ENCODE results near the gene GPX3.
A peak's percentile ranks its signal among the peaks of the same experiment; 100 is the strongest.

The GPX3 gene

DNA sequence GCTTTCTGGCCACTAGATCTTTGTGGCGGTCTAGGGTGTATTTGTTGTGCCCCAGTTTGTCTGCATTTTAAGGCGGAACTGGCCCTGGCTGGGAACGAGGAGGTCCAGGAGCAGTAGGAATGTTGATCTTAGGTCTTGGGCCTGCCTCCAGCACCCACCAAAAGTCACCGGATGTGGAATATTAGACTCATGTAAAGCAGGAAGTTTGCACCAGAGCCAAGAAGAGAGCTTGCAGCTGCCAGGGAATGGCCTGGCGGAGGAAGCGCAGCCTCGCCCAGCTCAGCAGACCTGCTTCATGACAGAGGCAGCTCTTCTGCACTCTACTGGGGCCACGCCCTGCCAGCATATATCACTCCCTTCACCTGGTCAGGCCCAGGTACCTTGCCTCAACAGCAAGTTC is 3.3 kb downstream of the GPX3 start:
- Mint-ChIP-seq H3K4me3 (no peak overlapping the region), H3K27ac (peak overlapping the region; percentile 63), H3K4me1 (peaks cover 39% of the 10 kb centered on the region), H3K36me3 (peaks cover 80% of the 10 kb centered on the region), H3K9me3 (no peaks in the 10 kb centered on the region)
- no peak for DNase-seq (ENCODE audit: low spot score in 2 of 2)
- ATAC-seq: no peak

DNA sequence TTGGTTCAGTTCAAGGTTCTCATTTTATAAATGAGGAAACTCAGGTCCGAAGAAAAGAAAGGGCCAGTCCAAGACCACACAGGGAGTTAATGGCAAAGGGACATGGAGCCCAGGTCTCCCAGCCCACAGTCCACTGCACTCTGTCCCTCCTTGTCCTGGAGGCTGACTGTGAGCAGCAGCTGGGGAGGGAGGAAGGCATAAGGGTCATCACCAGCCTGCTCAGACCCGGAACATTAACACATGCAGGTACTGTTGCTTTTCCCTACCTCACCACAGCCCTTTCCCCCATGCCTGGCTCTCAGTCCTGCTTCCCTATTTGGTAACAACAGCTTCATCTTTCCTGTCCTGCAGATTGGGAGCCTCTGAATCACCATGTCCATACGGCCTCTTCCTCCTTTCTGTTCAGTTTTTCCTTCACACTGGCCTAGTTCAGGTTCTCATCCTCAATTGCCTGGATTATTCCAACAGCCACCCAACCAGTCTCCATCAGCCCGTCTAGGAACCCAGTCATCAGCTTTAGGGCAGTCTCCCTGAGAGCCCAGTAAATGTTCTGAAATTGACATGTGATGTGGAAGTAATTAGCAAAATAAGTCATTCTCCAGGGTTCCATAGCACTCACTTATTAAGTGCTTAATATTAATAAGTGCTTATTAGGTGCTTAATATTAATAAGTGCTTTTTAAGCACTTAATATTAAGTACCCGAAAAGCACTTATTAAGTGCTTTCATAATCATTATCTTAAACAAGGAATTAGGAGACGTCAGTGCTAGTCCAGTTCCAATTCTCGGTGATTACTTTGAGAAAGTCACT is 4.3 kb downstream of the GPX3 start:
- DNase-seq (ENCODE audit: low spot score in 2 of 2): no peak
- H3K4me3 Mint-ChIP-seq: no peak overlapping the region
- H3K9me3 Mint-ChIP-seq: no peaks in the 10 kb centered on the region
- H3K27ac Mint-ChIP-seq: peak overlapping the region; percentile 63
- H3K4me1 Mint-ChIP-seq: peaks cover 39% of the 10 kb centered on the region
- peaks cover 90% of the 10 kb centered on the region for H3K36me3 Mint-ChIP-seq
- ATAC-seq: no peak

DNA sequence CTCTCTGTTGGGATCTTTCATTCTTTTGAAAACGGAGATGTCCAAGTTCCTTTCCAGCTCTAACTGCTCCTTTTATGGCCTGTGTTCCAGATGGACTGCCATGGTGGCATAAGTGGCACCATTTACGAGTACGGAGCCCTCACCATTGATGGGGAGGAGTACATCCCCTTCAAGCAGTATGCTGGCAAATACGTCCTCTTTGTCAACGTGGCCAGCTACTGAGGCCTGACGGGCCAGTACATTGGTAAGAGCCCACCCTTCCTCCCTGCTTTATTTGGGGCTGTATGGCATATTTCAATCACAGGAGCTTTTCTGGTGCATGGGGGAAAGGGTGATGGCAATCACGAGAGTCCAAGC is 4.8 kb downstream of the GPX3 start:
- Mint-ChIP-seq H3K36me3 (peaks cover 96% of the 10 kb centered on the region), H3K4me1 (peaks cover 37% of the 10 kb centered on the region)

DNA sequence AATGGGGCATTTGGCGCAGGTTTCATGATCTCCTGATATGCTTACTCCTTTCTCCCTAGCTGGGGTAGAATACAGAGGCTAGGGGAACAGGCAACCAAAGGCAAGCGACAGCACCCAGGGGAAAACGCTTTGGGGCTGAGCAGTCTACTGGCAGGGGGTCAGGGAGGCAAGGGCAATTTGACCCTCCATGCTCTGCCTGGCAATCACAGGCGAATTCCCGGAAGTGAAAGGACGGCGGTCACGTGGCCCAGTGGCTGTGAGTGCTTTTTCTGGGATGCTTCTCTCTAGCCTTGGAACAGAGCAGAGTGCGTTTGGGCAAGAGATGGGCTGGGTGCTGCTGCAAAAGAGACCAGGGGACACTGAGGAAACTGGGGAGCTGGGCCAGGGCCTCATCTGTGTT is 5.7 kb downstream of the GPX3 start:
- DNase-seq (ENCODE audit: low spot score in 2 of 2) (no peak), ATAC-seq (no peak)
- Mint-ChIP-seq H3K4me1 (peaks cover 28% of the 10 kb centered on the region), H3K27ac (peak overlapping the region; percentile 63), H3K36me3 (peaks cover 100% of the 10 kb centered on the region), H3K9me3 (no peaks in the 10 kb centered on the region), H3K4me3 (no peak overlapping the region)

More for the DNA sequence above, 4.8 kb downstream of the GPX3 start:
- H3K27ac Mint-ChIP-seq: peak overlapping the region; percentile 63
- ATAC-seq (no peak), DNase-seq (ENCODE audit: low spot score in 2 of 2) (no peak)
- H3K9me3 Mint-ChIP-seq: no peaks in the 10 kb centered on the region
- no peak overlapping the region for H3K4me3 Mint-ChIP-seq

GRCh38 chr5:151026679-151027078 is 6.3 kb downstream of the GPX3 start:
- DNase-seq (ENCODE audit: low spot score in 2 of 2): no peak
- H3K27ac Mint-ChIP-seq: peak overlapping the region; percentile 63
- no peak for ATAC-seq
- peaks cover 100% of the 10 kb centered on the region for H3K36me3 Mint-ChIP-seq
- H3K4me3 Mint-ChIP-seq: no peak overlapping the region
- no peaks in the 10 kb centered on the region for H3K9me3 Mint-ChIP-seq
- H3K4me1 Mint-ChIP-seq: peaks cover 25% of the 10 kb centered on the region

- H3K36me3 Mint-ChIP-seq: peaks cover 100% of the 10 kb centered on the region
- ATAC-seq (no peak), DNase-seq (ENCODE audit: low spot score in 2 of 2) (no peak)
- no peak overlapping the region for H3K4me3 Mint-ChIP-seq
- peak overlapping the region; percentile 84 for H3K27ac Mint-ChIP-seq
- H3K4me1 Mint-ChIP-seq: peaks cover 14% of the 10 kb centered on the region
- no peaks in the 10 kb centered on the region for H3K9me3 Mint-ChIP-seq
Observed at GRCh38 chr5:151027961-151028479, 7.6 kb downstream of the GPX3 start.

GRCh38 chr5:151028717-151029116 is 8.3 kb downstream of the GPX3 start:
- peaks cover 14% of the 10 kb centered on the region for H3K4me1 Mint-ChIP-seq
- DNase-seq (ENCODE audit: low spot score in 2 of 2): no peak

GRCh38 chr5:151029179-151030055 is 9.0 kb downstream of the GPX3 start:
- no peaks in the 10 kb centered on the region for H3K9me3 Mint-ChIP-seq
- ATAC-seq (no peak), DNase-seq (ENCODE audit: low spot score in 2 of 2) (no peak)
- peaks cover 100% of the 10 kb centered on the region for H3K36me3 Mint-ChIP-seq
- H3K4me3 Mint-ChIP-seq: no peak overlapping the region
- peaks cover 15% of the 10 kb centered on the region for H3K4me1 Mint-ChIP-seq
- H3K27ac Mint-ChIP-seq: peak overlapping the region; percentile 50

More at GRCh38 chr5:151028717-151029116, 8.3 kb downstream of the GPX3 start:
- no peaks in the 10 kb centered on the region for H3K9me3 Mint-ChIP-seq
- H3K27ac Mint-ChIP-seq: peak overlapping the region; percentile 84
- no peak for ATAC-seq
- H3K4me3 Mint-ChIP-seq: no peak overlapping the region
- peaks cover 100% of the 10 kb centered on the region for H3K36me3 Mint-ChIP-seq

- DNase-seq (ENCODE audit: low spot score in 2 of 2): no peak
- H3K4me3 Mint-ChIP-seq: no peak overlapping the region
- no peaks in the 10 kb centered on the region for H3K9me3 Mint-ChIP-seq
- ATAC-seq: no peak
- peaks cover 15% of the 10 kb centered on the region for H3K4me1 Mint-ChIP-seq
- peak overlapping the region; percentile 29 for H3K27ac Mint-ChIP-seq
- peaks cover 100% of the 10 kb centered on the region for H3K36me3 Mint-ChIP-seq
Observed at GRCh38 chr5:151030056-151030336, 9.6 kb downstream of the GPX3 start.

- no peaks in the 10 kb centered on the region for H3K9me3 Mint-ChIP-seq
- H3K4me1 Mint-ChIP-seq: peaks cover 15% of the 10 kb centered on the region
- H3K36me3 Mint-ChIP-seq: peaks cover 100% of the 10 kb centered on the region
- DNase-seq (ENCODE audit: low spot score in 2 of 2) (no peak), ATAC-seq (no peak)
- H3K27ac Mint-ChIP-seq: peak overlapping the region; percentile 29
- no peak overlapping the region for H3K4me3 Mint-ChIP-seq
Observed at GRCh38 chr5:151030379-151030778, 10.0 kb downstream of the GPX3 start.

DNA sequence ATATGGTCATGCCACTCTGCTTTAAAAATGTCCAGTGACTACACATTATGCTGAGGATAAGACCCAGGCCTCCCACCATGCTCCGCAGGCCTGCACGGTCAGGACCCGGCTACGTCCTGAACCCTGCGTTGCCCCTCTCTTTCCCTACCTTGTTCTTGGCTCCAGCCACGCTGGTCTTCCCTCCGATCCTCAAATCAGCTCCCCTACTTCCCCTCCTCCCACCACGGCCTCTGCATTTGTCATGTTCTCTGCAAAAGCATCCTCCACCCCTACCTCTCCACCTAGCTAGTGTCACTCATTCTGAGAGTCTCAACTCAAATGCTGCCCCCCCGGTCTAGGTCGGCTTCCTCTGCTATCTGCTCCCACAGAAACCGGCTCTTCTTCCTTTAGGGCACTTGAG is 11.2 kb downstream of the GPX3 start:
- ATAC-seq: no peak

DNA sequence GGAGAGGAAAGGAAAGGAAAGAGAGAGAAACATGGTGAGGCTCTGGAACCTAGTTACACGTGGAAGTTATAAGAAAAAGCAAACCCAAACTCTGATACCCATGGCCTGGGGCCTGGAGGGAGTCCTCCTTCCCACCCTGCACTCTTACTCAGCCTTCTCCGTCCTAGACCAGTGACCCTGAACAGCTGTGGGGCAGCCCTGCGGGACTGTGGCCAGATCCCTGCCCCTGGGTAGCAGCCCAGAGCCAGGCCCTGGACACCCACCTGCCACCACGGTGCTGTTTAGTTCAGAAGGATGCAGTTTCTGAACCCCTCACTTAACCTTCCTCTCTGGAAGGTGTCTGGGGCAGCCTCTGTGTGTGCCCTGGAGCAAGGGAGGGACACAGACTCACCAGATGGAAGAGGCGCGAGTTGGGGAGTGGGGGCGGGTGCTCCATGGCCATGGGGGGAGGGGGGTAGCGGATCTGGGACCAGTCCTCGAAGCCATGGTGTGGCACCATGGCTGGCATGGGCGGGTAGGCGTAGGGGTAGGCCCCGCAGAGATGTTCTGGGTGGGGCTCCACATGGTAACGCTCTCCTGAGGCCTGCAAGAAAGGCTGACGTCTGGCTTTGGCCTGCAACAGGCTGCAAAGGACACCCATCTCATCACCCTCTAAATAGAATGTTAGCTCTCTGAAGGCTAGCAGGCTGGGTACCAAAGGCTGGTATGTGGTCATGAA is 13.0 kb downstream of the GPX3 start:
- Mint-ChIP-seq H3K36me3 (peaks cover 100% of the 10 kb centered on the region), H3K27ac (peak overlapping the region; percentile 75)
- DNase-seq (ENCODE audit: low spot score in 2 of 2): no peak

More for the DNA sequence above, 11.2 kb downstream of the GPX3 start:
- no peak overlapping the region for H3K4me3 Mint-ChIP-seq
- no peaks in the 10 kb centered on the region for H3K9me3 Mint-ChIP-seq
- H3K36me3 Mint-ChIP-seq: peaks cover 100% of the 10 kb centered on the region
- peaks cover 15% of the 10 kb centered on the region for H3K4me1 Mint-ChIP-seq
- peak overlapping the region; percentile 75 for H3K27ac Mint-ChIP-seq
- no peak for DNase-seq (ENCODE audit: low spot score in 2 of 2)

GRCh38 chr5:151034422-151035379 is 14.3 kb downstream of the GPX3 start:
- Mint-ChIP-seq H3K4me3 (no peak overlapping the region), H3K27ac (no peak overlapping the region), H3K9me3 (no peaks in the 10 kb centered on the region), H3K4me1 (peaks cover 17% of the 10 kb centered on the region), H3K36me3 (peaks cover 100% of the 10 kb centered on the region)
- ATAC-seq: peak; percentile 46
- no peak for DNase-seq (ENCODE audit: low spot score in 2 of 2)

More for the DNA sequence above, 13.0 kb downstream of the GPX3 start:
- no peak for ATAC-seq
- H3K9me3 Mint-ChIP-seq: no peaks in the 10 kb centered on the region
- H3K4me1 Mint-ChIP-seq: peaks cover 13% of the 10 kb centered on the region
- no peak overlapping the region for H3K4me3 Mint-ChIP-seq

DNA sequence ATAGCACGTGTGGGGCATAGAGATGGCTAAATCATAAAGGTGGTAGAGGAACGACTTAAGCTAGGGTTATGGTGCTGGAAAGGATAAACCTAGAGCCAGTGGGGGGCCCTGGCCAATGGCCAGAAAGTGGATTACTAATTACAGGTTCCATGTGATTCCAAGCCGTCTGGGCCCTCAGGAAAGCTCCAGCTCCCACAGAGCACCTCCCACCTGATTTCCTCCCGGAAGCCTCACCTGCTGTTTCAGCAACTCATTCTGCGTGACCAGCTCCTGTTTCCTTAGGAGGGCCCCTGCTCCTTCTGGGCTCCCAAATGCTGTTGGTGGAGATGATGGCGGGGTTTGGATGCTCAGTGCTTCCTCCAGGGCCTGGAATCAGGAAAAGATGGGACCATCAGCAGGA is 16.2 kb downstream of the GPX3 start:
- peaks cover 100% of the 10 kb centered on the region for H3K36me3 Mint-ChIP-seq
- peaks cover 17% of the 10 kb centered on the region for H3K4me1 Mint-ChIP-seq
- no peak overlapping the region for H3K27ac Mint-ChIP-seq
- no peak for DNase-seq (ENCODE audit: low spot score in 2 of 2)
- H3K4me3 Mint-ChIP-seq: no peak overlapping the region
- H3K9me3 Mint-ChIP-seq: no peaks in the 10 kb centered on the region
- ATAC-seq: no peak

Data from stimulated activated effector memory CD8-positive, alpha-beta T cell treated with anti-CD3 and anti-CD28 coated beads, Interleukin-12 subunit alpha, Interleukin-12 subunit beta, amount 100 ng/mL, for 72 hours (primary cell).